ENCODE data around the gene PPP2R2C.

DNA sequence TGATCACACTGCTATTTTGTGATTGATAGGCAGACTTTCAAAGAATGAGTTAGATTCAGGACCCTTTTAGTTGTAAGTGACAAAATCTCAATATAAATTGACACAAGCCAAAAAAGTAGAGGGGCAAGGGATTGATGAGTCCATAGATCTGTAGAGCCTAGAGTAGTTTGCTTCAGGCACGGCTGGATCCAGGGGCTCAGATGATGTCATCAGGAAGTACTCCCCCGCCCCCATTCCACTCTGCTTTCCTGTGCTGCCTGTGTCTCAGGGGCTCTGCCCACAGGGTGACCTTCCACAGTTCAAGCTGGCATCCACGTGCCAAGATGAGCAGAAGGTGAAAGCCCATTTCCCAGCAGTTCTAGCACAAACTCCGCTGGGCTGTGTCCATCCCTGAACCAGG, 189.1 kb downstream of the PPP2R2C start:
- TF ChIP-seq, protein P1, sequence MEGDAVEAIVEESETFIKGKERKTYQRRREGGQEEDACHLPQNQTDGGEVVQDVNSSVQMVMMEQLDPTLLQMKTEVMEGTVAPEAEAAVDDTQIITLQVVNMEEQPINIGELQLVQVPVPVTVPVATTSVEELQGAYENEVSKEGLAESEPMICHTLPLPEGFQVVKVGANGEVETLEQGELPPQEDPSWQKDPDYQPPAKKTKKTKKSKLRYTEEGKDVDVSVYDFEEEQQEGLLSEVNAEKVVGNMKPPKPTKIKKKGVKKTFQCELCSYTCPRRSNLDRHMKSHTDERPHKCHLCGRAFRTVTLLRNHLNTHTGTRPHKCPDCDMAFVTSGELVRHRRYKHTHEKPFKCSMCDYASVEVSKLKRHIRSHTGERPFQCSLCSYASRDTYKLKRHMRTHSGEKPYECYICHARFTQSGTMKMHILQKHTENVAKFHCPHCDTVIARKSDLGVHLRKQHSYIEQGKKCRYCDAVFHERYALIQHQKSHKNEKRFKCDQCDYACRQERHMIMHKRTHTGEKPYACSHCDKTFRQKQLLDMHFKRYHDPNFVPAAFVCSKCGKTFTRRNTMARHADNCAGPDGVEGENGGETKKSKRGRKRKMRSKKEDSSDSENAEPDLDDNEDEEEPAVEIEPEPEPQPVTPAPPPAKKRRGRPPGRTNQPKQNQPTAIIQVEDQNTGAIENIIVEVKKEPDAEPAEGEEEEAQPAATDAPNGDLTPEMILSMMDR (conservative IDR thresholded peaks at IDR 0.05; ENCODE audit: low read depth, low read length): no peak
- no peak for TF ChIP-seq RAD21 (IDR thresholded peaks at IDR 0.05; ENCODE audit: low read length)
- no peak for TF ChIP-seq POLR2A (IDR thresholded peaks at IDR 0.05; ENCODE audit: low read depth, low read length)
- no peak for TF ChIP-seq MXI1 (IDR thresholded peaks at IDR 0.05; ENCODE audit: borderline replicate concordance, low read depth, low read length)
- TF ChIP-seq RFX5 (IDR thresholded peaks at IDR 0.05; ENCODE audit: low read depth, low read length): no peak
- TF ChIP-seq, protein P2, sequence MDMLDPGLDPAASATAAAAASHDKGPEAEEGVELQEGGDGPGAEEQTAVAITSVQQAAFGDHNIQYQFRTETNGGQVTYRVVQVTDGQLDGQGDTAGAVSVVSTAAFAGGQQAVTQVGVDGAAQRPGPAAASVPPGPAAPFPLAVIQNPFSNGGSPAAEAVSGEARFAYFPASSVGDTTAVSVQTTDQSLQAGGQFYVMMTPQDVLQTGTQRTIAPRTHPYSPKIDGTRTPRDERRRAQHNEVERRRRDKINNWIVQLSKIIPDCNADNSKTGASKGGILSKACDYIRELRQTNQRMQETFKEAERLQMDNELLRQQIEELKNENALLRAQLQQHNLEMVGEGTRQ (IDR thresholded peaks at IDR 0.05; ENCODE audit: low read depth, low read length): no peak
- no peak for TF ChIP-seq MAFK (IDR thresholded peaks at IDR 0.05; ENCODE audit: low read depth, low read length)
- no peak for TF ChIP-seq CEBPB (IDR thresholded peaks at IDR 0.05; ENCODE audit: low read depth, low read length)
- no peak for TF ChIP-seq MAZ (IDR thresholded peaks at IDR 0.05; ENCODE audit: borderline replicate concordance, low read depth, low read length)
- no peak for TF ChIP-seq RCOR1 (IDR thresholded peaks at IDR 0.05; ENCODE audit: insufficient replicate concordance, low read length)
- TF ChIP-seq BHLHE40 (IDR thresholded peaks at IDR 0.05; ENCODE audit: low read depth, low read length): no peak
- no peak for TF ChIP-seq NFE2L2 (IDR thresholded peaks at IDR 0.05; ENCODE audit: low read depth, low read length)

Measured in IMR-90 (cell line).